HG03039 (cell line): ENCODE measurements around the gene TMEM225B.
"Not testable (repeated sequence)": the region's sequence is repeated elsewhere in the genome, so short reads cannot be mapped to it uniquely, and the experiment has no call there.

Experiments
- ATAC-seq: cut with Tn5 transposase; IDR thresholded peaks from one replicate; pipeline ENCODE4 v1.9.1; 2021; ENCODE audit warnings: mild to moderate bottlenecking, moderate library complexity; ENCODE audit not compliant: unreplicated experiment

The TMEM225B gene

DNA sequence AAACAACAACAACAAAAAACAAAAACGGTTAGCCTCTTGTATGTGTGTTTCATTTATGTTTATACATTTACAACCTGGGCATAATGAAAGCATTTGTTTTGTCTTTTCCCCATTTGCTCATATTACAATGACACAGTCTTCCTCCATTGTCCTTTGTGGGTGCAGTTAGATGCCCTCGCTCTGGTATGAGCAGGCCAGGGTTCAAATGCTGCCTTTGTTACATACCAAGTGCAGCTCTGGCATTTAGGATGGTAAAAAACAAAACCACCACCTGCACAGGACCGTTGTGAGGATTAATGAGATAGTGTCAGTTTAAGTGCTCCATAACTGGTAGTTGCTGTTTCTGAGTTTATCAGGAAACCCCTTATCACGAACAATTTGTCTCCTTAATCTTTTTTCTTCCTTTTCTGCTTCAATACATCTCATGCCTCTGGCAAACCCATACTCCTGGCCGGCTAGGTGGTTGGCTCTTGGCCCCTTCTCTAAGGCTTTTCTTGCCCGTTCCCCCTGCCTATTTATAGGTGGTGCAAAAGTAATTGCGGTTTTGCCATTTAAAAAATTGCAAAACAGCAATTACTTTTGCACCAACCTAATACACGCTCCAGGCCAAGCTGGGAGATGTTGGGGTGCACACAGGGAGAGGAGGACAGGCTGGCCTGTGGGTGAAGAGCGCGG, 18.6 kb upstream of the TMEM225B start:
- ATAC-seq: no peak

DNA sequence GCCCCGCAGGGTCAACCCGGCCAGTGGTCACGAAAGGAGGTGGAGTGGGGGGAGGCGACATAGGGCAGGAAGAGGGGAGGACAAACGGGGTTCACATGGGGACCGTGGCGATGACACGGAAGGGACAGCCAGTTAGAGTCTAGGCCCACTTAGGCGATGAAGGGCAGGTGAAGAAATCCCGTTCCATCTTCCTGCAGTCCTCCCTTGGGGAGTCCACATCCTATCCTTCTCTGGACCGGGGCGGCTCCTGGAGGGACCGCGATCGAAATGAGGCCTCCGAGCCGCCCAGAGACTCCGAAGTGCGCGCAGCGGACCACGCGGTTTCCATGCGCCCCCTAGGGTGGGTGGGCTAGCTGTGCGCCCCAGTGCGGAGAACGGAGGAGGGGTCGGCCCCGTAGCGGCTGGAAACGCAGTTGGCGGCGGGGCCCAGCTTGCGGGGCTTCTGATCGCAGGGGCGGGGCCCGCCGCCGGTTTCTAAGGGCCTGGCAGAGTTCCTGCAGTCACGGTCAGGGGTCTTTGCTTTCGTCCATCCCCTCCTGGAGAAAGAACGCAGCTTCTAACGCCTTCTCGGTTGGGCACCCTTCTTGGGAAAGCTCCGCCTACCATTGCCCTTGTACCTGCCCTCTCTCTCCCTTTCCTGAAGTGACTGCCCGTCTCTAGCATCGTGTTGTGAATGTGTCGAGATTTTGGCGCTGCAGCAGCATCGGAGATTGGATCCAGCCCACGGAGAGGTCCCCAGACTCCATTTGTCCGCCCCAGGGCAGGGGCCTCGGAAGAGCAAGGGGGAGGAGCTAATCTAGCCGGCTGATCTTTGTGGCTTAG, 17.9 kb upstream of the TMEM225B start:
- no peak for ATAC-seq

DNA sequence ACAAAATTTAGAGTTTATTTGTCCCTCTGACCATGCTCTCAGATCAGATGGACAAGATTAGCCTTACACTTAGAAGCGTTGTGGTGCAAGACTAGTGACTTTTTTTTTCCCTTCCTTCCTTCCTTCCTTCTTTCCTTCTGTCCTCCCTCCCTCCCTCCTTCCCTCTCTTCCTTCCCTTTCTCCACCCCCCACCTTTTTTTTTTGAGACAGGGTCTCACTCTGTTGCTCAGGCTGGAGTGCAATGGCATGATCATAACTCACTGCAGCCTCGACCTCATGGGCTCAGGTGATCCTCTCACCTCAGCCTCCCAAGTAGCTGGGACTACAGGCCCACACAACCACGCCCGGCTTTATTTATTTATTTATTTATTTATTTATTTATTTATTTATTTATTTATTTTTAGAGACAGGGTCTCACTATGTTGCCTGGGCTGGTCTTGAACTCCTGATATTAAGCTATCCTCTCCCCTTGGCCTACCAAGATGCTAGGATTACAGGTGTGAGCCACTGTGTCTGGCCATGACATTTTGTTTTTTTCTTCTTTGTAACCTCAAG, 17.2 kb upstream of the TMEM225B start:
- ATAC-seq: not testable (repeated sequence)

DNA sequence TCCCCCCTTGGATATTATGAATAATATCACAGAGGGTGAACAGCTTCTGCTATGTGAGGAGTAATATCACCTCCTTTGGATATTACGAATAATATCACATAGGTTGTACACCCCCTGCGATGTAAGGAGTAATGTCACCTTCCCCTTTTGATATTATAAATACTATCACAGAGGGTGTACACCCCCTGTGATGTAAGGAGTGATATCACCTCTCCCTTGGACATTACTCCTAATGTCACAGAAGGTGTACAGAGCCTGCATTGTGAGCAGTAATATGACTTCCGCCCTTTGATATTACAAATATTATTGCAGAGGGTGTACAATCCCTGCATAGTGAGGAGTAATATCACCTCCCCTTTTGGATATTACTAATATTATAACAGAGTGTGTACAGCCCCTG, 9.2 kb upstream of the TMEM225B start:
- ATAC-seq: no peak

DNA sequence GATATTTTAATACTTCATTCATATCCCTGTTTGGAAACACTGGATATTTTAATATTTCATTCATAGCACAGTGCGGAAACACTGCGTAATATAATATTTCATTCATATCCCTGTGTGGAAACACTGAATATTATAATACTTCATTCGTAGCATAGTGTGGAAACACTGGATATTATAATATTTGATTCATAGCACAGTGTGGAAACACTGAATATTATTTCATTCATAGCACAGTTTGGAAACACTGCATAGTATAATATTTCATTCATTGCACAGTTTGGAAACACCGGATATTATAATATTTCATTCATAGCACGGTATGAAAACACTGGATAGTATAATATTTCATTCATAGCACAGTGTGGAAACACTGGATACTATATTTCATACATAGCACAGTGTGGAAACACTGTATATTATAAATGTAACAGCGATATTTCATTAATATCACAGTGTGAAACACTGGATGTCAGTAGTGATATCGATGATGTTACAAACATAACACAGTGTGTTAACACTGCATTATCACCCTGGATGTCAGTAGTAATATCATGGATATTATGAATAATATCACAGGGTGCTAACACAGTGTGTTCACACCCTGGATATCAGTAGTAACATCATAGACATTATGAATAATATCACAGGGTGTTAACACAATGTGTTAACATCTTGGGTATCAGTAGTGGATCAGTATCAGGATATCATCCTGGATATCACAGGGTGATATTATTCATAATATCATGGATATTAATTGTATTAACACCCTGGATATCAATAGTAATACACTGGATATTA, 2.9 kb upstream of the TMEM225B start:
- no peak for ATAC-seq

DNA sequence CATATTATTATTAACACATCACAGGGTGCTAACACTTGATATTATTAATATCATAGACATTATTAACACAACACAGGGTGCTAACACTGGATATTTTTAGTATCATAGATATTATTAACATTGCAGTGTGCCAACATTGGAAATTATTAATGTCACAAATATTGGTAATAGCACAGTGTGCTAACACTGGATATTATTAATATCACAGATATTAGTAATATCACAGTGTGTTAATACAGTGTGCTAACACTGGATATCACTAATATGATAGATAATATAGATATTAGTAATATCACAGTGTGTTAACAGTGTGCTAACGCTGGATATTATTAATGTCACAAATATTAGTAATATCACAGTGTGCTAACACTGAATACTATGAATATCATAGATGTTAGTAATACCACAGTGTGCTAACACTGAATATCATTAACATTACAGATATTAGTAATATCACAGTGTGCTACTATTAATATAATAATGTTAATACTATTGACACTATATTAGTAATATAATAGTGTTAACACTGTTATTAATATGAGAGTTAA, 1.6 kb upstream of the TMEM225B start:
- no peak for ATAC-seq

DNA sequence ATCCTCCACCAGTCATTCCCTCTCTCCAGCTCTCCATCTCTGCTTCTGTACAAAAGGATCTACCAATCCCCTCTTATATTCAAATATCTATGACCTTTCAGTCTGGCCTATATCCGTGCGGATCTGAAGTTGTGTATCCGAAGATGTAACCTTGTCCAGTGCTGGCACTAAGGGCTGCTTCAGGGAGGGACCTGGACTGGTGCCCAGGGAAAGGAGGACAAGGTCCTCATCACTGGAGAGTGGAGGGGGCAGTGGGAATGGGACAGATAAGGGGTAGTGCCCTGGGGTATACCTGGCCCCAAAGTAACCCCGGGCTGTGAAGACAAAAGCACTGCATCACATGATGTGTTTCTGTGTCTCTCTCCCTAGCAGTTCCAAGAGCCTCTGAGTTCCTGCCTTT, 1.8 kb downstream of the TMEM225B start:
- no peak for ATAC-seq

DNA sequence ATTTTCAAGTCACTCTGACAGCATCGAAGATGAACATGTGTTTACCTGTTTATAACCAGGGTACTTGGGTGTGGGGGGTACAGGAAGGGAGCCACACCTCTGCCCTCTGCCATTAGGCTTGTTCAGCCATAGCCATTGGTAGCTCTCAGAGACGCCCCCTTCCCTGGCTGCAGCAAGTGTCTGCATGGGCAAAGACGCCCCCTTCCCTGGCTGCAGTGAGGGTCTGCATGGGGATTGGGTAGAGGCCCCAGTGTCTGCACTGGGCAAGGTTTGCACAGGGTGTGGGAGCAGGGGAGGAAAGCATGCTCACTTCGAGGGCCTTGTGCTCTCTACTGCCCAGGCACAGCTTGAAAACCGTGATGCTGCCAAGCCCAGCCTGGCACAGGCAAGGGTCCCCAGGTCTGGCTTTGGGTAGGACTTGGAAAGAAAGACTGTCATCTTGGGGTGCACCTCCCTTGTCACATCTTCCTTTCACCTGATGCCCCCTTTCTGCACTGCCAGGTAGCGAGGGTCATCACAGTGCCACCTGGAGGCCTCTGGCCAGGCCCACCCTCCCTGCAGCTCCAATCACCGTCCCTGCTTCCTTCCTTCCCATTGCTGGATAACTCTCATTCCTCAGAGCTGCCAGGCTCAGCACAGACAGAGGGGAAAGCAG, 3.7 kb downstream of the TMEM225B start:
- ATAC-seq: no peak

DNA sequence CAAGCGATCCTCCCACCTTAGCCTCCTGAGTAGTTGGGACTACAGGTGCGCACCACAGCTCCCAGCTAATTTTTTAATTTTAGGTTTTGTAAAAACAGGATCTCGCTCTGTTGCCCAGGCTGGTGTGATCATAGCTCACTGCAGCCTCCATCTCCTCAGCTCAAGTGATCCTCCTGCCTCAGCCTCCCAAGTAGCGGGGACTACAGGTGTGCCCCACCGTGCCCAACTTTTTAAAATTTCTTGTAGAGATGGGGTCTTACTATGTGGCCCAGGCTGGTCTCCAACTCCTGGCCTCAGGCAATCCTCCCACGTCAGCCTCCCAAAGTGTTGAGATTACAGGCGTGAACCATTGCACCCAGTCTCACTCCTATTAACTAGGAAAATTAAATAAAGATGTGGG, 7.5 kb downstream of the TMEM225B start:
- no peak for ATAC-seq

DNA sequence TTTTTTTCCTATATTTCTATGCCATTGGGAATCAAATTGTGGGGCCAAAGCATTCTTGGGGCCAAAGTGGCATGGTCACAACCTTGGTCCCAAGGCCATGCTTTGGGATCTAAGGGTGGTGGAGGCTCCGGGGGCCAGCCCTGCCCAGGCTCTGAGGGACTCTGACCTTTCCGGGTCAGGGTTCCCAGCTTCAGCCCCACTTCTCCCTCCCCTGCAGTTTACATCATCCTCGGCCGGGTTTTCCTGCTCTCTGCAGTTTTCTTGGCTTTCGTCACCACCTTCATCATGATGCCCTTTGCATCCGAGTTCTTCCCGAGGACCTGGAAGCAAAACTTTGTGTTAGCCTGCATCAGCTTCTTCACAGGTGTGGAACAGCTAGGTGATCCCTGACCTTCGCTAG, 8.5 kb downstream of the TMEM225B start:
- no peak for ATAC-seq

DNA sequence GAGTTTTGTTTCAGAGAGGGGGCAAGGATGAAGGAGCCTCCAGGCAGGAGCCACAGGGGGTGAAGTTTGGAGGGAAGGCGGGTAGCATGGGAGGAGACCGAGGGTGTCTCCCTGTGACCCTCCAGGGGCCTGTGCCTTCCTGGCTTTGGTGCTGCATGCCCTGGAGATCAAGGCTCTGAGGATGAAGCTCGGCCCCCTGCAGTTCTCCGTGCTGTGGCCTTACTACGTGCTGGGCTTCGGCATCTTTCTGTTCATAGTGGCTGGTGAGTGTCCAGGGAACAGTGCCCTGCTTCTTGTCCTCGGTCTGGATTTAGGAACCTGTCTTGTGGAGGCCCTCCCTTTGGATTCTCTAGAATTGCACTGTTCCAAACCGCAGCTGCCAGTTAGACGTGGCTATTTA, 9.5 kb downstream of the TMEM225B start:
- no peak for ATAC-seq

DNA sequence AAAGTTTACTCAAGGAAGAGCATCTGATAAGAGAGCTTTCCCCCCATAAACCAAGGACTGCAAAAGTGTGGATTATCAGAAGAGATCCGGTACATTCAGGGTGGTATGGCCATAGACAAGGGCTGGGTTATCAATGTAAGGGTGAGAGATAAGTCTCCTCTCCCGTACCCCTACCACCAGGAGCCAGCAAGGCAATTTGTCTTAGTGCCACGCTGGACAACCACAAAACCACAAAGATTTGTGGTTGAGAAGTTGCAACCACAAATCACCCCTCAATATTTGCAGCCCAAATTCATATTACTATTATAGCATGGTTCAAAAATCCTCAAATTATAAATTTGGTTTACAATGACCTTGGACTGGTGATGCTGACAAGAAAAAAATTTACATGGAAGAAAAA, 16.4 kb downstream of the TMEM225B start:
- ATAC-seq: no peak

DNA sequence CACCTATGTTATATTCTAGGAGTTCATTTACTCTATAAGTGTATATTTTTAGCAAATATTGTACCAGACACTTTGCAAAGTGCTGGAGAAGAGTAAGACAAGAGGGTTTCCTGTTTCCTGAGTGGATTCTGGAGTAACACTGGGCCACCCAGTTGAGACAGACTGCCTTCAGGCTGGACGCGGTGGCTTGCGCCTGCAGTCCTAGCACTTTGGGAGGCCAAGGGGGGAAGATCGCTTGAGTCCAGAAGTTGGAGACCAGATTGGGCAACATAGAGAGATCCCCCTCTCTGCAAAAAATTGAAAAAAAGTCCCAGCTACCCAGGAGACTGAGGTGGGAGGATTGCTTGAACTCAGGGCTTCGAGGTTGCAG, 17.9 kb downstream of the TMEM225B start:
- no peak for ATAC-seq

DNA sequence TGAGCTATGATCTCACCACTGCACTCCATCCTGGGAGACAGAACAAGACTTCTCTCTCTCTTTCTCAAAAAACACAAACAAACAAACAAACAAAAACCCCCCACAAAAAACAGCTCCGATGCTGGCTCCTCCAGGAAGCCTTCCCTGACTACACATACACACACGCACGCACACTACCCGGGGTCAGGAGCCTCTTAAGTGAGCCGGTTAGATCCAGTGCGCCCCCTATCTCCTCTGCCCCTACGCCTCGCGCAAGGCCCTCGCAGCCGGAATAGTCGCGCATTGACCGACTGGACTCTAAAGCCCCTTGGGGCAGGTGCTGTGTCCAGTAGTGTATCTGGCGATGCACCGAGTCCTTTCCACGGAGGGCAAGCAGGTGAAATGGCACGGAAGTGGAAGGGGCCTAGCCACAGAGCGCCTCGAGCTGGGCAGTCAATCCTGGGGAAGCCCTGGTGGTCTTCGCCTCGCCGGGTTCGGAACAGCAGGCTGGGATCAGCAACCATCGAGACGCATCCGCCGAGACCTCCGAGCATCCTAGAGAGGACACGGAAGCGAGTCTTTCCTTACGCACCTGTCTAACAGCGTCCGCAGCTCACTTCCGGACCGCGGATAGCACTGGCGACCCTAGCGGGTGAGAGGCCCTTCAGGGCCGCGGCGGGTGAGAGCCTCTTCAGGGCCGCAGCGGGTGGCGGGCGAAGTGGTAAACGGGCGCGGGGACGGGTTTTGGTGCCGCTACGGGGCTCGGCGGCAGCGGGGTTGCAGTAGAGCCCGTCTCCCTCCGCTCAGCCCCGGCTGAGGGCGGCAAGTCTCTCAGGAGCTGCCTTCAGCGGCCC, 18.5 kb downstream of the TMEM225B start, which contains the start of gene ZSCAN25:
Gene ZSCAN25, plus strand, starts transcription at position 588 of the 833 bp plus-strand sequence. CDS start 2,661 bp downstream, outside the sequence.
- peak; percentile 87 for ATAC-seq

DNA sequence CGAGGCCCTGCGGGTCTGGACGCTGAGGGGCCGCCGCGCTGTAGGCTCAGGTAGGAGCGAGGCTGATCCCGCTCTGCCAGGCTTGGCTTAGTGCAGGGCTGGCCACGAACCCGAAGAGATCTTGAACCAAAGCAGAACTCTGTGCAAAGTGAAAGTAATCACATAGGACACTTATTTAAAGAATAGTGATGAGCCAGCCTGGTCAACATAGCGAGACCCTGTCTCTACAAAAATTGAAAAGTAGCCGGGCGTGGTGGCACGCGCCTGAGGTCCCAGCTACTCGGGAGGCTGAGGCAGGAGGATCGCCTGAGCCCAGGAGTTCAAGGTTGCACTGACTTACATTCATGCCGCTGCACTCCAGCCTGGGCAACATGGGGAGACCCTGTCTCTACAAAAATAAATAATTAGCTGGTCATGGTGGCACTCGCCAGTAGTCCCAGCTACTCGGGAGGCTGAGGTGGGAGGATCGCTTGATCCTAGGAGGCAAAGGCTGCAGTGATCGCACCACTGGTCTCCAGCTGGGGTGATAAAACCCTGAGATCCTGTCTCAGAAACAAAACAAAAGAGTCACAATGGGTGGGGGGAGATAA, 19.2 kb downstream of the TMEM225B start:
- ATAC-seq: no peak

DNA sequence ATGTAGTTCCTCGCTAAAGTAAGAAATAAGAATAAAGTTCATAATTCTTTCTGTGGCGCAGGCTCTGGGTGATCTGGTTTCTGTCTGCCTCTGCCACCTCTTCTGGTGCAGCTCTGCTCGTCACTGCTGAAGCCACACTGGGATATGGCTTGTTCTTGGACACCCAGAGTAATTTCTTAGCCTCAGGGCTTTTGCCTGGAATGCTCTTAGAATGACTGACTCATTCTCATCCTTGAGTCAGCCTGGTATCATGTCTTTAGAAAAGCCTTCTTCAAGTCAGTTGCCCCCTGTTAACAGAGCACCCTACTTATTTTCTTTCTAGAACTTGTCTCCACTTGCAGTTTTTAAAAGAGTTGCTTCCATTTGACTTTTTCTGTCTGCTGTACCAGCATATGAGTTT, 20.7 kb downstream of the TMEM225B start:
- no peak for ATAC-seq

DNA sequence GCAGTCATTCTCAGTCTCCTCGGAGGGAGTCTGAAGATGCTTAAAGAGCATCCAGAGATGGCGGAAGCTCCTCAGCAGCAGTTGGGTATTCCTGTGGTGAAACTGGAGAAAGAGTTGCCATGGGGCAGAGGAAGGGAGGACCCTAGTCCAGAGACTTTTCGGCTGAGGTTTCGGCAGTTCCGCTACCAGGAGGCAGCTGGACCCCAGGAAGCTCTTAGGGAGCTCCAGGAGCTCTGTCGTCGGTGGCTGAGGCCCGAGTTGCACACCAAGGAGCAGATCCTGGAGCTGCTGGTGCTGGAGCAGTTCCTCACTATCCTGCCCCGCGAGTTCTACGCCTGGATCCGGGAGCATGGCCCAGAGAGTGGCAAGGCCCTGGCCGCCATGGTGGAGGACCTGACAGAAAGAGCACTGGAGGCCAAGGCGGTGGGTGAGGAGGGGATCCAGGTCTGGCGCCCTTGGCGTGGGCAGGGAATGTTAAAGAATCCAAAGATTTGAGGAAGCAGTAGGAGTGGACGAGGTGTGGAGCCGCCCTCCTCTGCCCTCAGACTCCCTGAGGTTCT, 21.6 kb downstream of the TMEM225B start:
- no peak for ATAC-seq

DNA sequence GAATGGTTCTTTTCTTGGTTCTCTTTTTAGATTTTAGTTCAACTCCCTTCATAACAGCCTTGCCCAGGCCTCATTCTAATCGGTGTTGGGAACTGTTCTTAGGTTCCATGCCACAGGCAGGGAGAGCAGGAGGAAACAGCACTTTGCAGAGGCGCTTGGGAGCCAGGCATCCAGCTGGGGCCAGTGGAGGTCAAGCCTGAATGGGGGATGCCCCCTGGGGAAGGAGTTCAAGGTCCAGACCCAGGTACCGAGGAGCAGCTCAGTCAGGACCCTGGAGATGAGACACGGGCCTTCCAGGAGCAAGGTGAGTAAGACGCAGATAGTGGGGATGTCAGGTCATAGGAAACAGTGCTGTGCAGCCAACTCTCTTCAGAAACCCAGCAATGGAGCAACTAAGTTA, 23.2 kb downstream of the TMEM225B start:
- no peak for ATAC-seq

DNA sequence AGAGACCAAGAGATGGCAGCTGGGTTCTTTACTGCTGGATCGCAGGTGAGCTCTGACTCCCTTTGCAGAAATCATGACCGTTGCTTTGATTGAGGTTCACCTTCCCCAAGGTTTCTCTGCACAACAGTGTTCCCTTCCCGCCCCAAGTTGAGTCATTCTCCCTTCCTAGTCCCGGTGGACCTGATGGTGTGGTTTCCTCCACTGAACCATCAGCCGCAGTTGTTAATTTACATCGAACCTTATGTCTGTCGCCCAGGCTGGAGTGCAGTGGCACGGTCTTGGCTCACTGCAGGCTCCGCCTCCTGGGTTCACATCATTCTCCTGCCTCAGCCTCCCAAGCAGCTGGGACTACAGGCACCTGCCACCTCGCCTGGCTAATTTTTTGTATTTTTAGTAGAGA, 24.5 kb downstream of the TMEM225B start:
- no peak for ATAC-seq
